MM.1S (cell line): ENCODE results near the gene PLEK2.
A peak's percentile ranks its signal among the peaks of the same experiment; 100 is the strongest.

Experiments used
- DNase-seq: peaks from one replicate; pipeline ENCODE4 v3.0.0-alpha.2; 2015
- H2AFZ ChIP-seq: fragments of 300-600 bp; sonication (generic); 2 replicates; pipeline ENCODE4 v1.6.0; 2016; ENCODE audit warnings: antibody characterized with exemption, low read length
- H3F3A ChIP-seq: fragments of 300-600 bp; sonication (generic); 2 replicates; pipeline ENCODE4 v1.6.1; 2016; ENCODE audit warnings: mild to moderate bottlenecking, antibody characterized with exemption, low read length, moderate library complexity, mixed read lengths; ENCODE audit not compliant: insufficient read depth
- H3K27ac ChIP-seq: fragments of 300-600 bp; sonication (generic); 2 replicates; pipeline ENCODE4 v1.5.1; 2016; ENCODE audit warnings: mild to moderate bottlenecking, low read length
- H3K27me3 ChIP-seq: fragments of 300-600 bp; sonication (generic); replicated peaks from 2 replicates; pipeline ENCODE4 v1.6.0; 2016; ENCODE audit warnings: low read length; ENCODE audit not compliant: insufficient read depth
- H3K36me3 ChIP-seq: fragments of 300-600 bp; sonication (generic); replicated peaks from 2 replicates; pipeline ENCODE4 v1.6.1; 2016; ENCODE audit warnings: mild to moderate bottlenecking, low read length, mixed read lengths; ENCODE audit not compliant: insufficient read depth
- H3K4me1 ChIP-seq: fragments of 300-600 bp; sonication (generic); 2 replicates; pipeline ENCODE4 v1.6.1; 2016; ENCODE audit warnings: low read length, mixed read lengths
- H3K4me2 ChIP-seq: fragments of 300-600 bp; sonication (generic); 2 replicates; pipeline ENCODE4 v1.6.0; 2016; ENCODE audit warnings: low read depth, low read length
- H3K4me3 ChIP-seq: fragments of 300-600 bp; sonication (generic); 2 replicates; pipeline ENCODE4 v1.5.1; 2016; ENCODE audit warnings: low read length, mixed read lengths
- H3K79me2 ChIP-seq: fragments of 300-600 bp; sonication (generic); 2 replicates; pipeline ENCODE4 v1.6.1; 2016; ENCODE audit warnings: mixed run types, low read length, mixed read lengths
- H3K9ac ChIP-seq: fragments of 300-600 bp; sonication (generic); 2 replicates; pipeline ENCODE4 v1.6.1; 2016; ENCODE audit warnings: low read length, mixed read lengths
- H3K9me2 ChIP-seq: fragments of 300-600 bp; sonication (generic); replicated peaks from 2 replicates; pipeline ENCODE4 v1.6.1; 2016; ENCODE audit warnings: mild to moderate bottlenecking, low read length, mixed read lengths; ENCODE audit not compliant: insufficient read depth
- H3K9me3 ChIP-seq: fragments of 300-600 bp; sonication (generic); replicated peaks from 2 replicates; pipeline ENCODE4 v1.6.1; 2016; ENCODE audit warnings: mild to moderate bottlenecking, low read length, mixed read lengths; ENCODE audit not compliant: insufficient read depth
- H4K20me1 ChIP-seq: fragments of 300-600 bp; sonication (generic); 2 replicates; pipeline ENCODE4 v1.6.1; 2016; ENCODE audit warnings: mild to moderate bottlenecking, low read length, moderate library complexity, mixed read lengths; ENCODE audit not compliant: insufficient read depth
- CTCF ChIP-seq: fragments of 300-600 bp; sonication (generic); IDR thresholded peaks from 2 replicates; pipeline ENCODE4 v1.5.1; 2016; ENCODE audit warnings: antibody characterized with exemption, low read length, mixed read lengths
- EZH2 ChIP-seq: fragments of 300-600 bp; sonication (generic); optimal IDR thresholded peaks from 2 replicates; pipeline ENCODE3; 2017; ENCODE audit warnings: low read depth, mild to moderate bottlenecking, antibody characterized with exemption, low read length, mixed read lengths
- EZH2phosphoT487 ChIP-seq: fragments of 300-600 bp; sonication (generic); IDR thresholded peaks from 2 replicates; pipeline ENCODE4 v1.6.1; 2018; ENCODE audit warnings: antibody characterized with exemption, low read length

Gene PLEK2

GRCh38 chr14:67441256-67441655 lies 29.3 kb upstream of the PLEK2 start:
- Histone ChIP-seq H3K9ac (no peak overlapping the region), H3K4me2 (no peak overlapping the region), H3F3A (no peaks in the 10 kb centered on the region; the same call in 1 of the 2 replicates), H3K9me3 (no peaks in the 10 kb centered on the region), H3K9me2 (no peaks in the 10 kb centered on the region), H4K20me1 (no peaks in the 10 kb centered on the region), H3K27ac (peak overlapping the region; percentile 95; the same call in 1 of the 2 replicates), H3K4me1 (peaks cover 17% of the 10 kb centered on the region), H3K4me3 (no peak overlapping the region), H3K36me3 (no peaks in the 10 kb centered on the region), H3K27me3 (no peaks in the 10 kb centered on the region), H2AFZ (no peak overlapping the region), H3K79me2 (no peaks in the 10 kb centered on the region)
- DNase-seq, result no peak
- TF ChIP-seq CTCF, result no peak

GRCh38 chr14:67440513-67440912 lies 28.5 kb upstream of the PLEK2 start:
- TF ChIP-seq EZH2phosphoT487, result no peak
- no peak for TF ChIP-seq CTCF
- TF ChIP-seq EZH2, result no peak
- Histone ChIP-seq H3K4me1 (peaks cover 17% of the 10 kb centered on the region), H3K4me3 (no peak overlapping the region), H3K27me3 (no peaks in the 10 kb centered on the region), H3F3A (no peaks in the 10 kb centered on the region; the same call in 1 of the 2 replicates), H3K9me2 (no peaks in the 10 kb centered on the region), H3K4me2 (no peak overlapping the region), H3K9ac (no peak overlapping the region), H2AFZ (no peak overlapping the region), H3K27ac (no peak overlapping the region), H3K9me3 (no peaks in the 10 kb centered on the region), H4K20me1 (no peaks in the 10 kb centered on the region), H3K79me2 (no peaks in the 10 kb centered on the region), H3K36me3 (no peaks in the 10 kb centered on the region)
- DNase-seq, result no peak

GRCh38 chr14:67438969-67439368 lies 27.0 kb upstream of the PLEK2 start:
- no peak overlapping the region for H3K4me2 ChIP-seq
- H3K9me3 ChIP-seq, result no peaks in the 10 kb centered on the region
- no peak overlapping the region for H3K27ac ChIP-seq
- peaks cover 17% of the 10 kb centered on the region for H3K4me1 ChIP-seq
- no peaks in the 10 kb centered on the region for H3K79me2 ChIP-seq
- no peaks in the 10 kb centered on the region; the same call in 1 of the 2 replicates for H3F3A ChIP-seq
- H3K36me3 ChIP-seq, result no peaks in the 10 kb centered on the region
- no peaks in the 10 kb centered on the region for H3K9me2 ChIP-seq
- H3K9ac ChIP-seq, result no peak overlapping the region
- no peak overlapping the region for H3K4me3 ChIP-seq
- H4K20me1 ChIP-seq, result no peaks in the 10 kb centered on the region
- TF ChIP-seq CTCF (no peak), EZH2 (no peak), EZH2phosphoT487 (no peak)
- H2AFZ ChIP-seq, result no peak overlapping the region
- no peak for DNase-seq
- no peaks in the 10 kb centered on the region for H3K27me3 ChIP-seq
